Measurements from ENCODE around the gene TRIB2. TPM values are rescaled to one million over a fixed set of nuclear protein-coding genes. Genes with fewer than 3 reads are reported as not detected.

The TRIB2 gene
- total and polyA plus RNA-seq, 9 of the 15 experiments (the other 6 are each of a cell fraction or from before 2014, with no cell fraction given): 9.0 to 39.0 (median 26.3) TPM

- TF ChIP-seq ETV5 (CRISPR knock-in tag; IDR thresholded peaks at IDR 0.05; ENCODE audit: low read depth): peak; percentile 22; the same call in 1 of the 2 replicates
- TF ChIP-seq FOXK2 (conservative IDR thresholded peaks at IDR 0.05 in 1 of 2, IDR thresholded peaks at IDR 0.05 in 1 of 2; ENCODE audit: low read depth in 2 of 2): 0 out of 4 replicates have a peak, but pooled peaks of 1 of the 2 experiments have one; percentile 33
- TF ChIP-seq HMG20A (CRISPR knock-in tag; conservative IDR thresholded peaks at IDR 0.05): no peak
- TF ChIP-seq PPARD (CRISPR knock-in tag; IDR thresholded peaks at IDR 0.05): no peak
- TF ChIP-seq MXI1 (IDR thresholded peaks at IDR 0.05; ENCODE audit: low read depth, low read length): no peak
- no peak for TF ChIP-seq KDM5B (IDR thresholded peaks at IDR 0.05; ENCODE audit: insufficient replicate concordance, low read depth, low read length)
- no peak for TF ChIP-seq POLR2AphosphoS5 (IDR thresholded peaks at IDR 0.05; ENCODE audit: control insufficient read depth, insufficient read depth, low read depth, low read length)
- no peak for TF ChIP-seq FOXK1 (CRISPR knock-in tag; IDR thresholded peaks at IDR 0.05; ENCODE audit: borderline replicate concordance)
- no peak for TF ChIP-seq CHD2 (IDR thresholded peaks at IDR 0.05; ENCODE audit: low read depth, low read length)
- TF ChIP-seq ZNF133 (CRISPR knock-in tag; IDR thresholded peaks at IDR 0.05): no peak
- no peak for TF ChIP-seq MLLT1 (IDR thresholded peaks at IDR 0.05)
- TF ChIP-seq ELK1 (CRISPR knock-in tag; IDR thresholded peaks at IDR 0.05): no peak
- no peak for TF ChIP-seq CC2D1A (IDR thresholded peaks at IDR 0.05)
- no peak for TF ChIP-seq KAT7 (CRISPR knock-in tag; IDR thresholded peaks at IDR 0.05; ENCODE audit: borderline replicate concordance)
- TF ChIP-seq ZNF551 (CRISPR knock-in tag; IDR thresholded peaks at IDR 0.05): no peak
- TF ChIP-seq ZNF445 (CRISPR knock-in tag; IDR thresholded peaks at IDR 0.05; ENCODE audit: low read depth): no peak
- no peak for TF ChIP-seq EZH2 (IDR thresholded peaks at IDR 0.05; ENCODE audit: borderline replicate concordance, low read depth, low read length)
- TF ChIP-seq ADNP (tag; IDR thresholded peaks at IDR 0.05): no peak
- TF ChIP-seq MIER1 (IDR thresholded peaks at IDR 0.05; ENCODE audit: low read depth): no peak
- no peak for TF ChIP-seq ZNF707 (CRISPR knock-in tag; conservative IDR thresholded peaks at IDR 0.05)
- TF ChIP-seq SIN3A (IDR thresholded peaks at IDR 0.05; ENCODE audit: borderline replicate concordance in 2 of 2, control insufficient read depth in 1 of 2, low read depth in 2 of 2, low read length in 2 of 2): no peak
- TF ChIP-seq NBN (IDR thresholded peaks at IDR 0.05; ENCODE audit: low read depth): no peak
- no peak for TF ChIP-seq ATF1 (CRISPR knock-in tag; IDR thresholded peaks at IDR 0.05)
- TF ChIP-seq ATF1 (tag; IDR thresholded peaks at IDR 0.05): 0 out of 2 replicates have a peak, but pooled peaks have one; percentile 14
- no peak for TF ChIP-seq ATF4 (CRISPR knock-in tag; IDR thresholded peaks at IDR 0.05)
- TF ChIP-seq NEUROD1 (IDR thresholded peaks at IDR 0.05; ENCODE audit: borderline replicate concordance, low read depth, low read length, partially characterized antibody): no peak
These were observed 11.0 kb upstream of the TRIB2 start (continued) for GRCh38 chr2:12705742-12706141.
